22Rv1 (cell line): ENCODE measurements around the gene SENP6.
"Not testable (repeated sequence)": the region's sequence is repeated elsewhere in the genome, so short reads cannot be mapped to it uniquely, and the experiment has no call there.

ENCODE experiments used
- ZFX ChIP-seq: fragments of 450-650 bp; IDR thresholded peaks from 2 replicates; pipeline ENCODE4 v1.6.1; 2017; ENCODE audit warnings: antibody characterized with exemption, borderline replicate concordance
- TF ChIP-seq, protein P1 (sequence below): fragments of 450-650 bp; IDR thresholded peaks from 2 replicates; pipeline ENCODE4 v1.5.1; 2017; ENCODE audit warnings: mild to moderate bottlenecking

DNA sequence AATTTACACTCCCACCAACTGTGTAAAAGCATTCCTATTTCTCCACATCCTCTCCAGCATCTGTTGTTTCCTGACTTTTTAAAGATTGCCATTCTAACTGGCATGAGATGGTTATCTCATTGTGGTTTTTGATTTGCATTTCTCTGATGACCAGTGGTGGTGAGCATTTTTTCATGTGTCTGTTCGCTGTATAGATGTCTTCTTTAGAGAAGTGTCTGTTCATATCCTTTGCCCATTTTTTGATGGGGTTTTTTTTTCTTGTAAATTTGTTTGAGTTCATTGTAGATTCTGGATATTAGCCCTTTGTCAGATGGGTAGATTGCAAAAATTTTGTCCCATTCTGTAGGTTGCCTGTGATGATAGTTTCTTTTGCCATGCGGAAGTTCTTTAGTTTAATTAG is 81.3 kb downstream of the SENP6 start:
- TF ChIP-seq, protein P1, sequence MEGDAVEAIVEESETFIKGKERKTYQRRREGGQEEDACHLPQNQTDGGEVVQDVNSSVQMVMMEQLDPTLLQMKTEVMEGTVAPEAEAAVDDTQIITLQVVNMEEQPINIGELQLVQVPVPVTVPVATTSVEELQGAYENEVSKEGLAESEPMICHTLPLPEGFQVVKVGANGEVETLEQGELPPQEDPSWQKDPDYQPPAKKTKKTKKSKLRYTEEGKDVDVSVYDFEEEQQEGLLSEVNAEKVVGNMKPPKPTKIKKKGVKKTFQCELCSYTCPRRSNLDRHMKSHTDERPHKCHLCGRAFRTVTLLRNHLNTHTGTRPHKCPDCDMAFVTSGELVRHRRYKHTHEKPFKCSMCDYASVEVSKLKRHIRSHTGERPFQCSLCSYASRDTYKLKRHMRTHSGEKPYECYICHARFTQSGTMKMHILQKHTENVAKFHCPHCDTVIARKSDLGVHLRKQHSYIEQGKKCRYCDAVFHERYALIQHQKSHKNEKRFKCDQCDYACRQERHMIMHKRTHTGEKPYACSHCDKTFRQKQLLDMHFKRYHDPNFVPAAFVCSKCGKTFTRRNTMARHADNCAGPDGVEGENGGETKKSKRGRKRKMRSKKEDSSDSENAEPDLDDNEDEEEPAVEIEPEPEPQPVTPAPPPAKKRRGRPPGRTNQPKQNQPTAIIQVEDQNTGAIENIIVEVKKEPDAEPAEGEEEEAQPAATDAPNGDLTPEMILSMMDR, result not testable (repeated sequence)
- not testable (repeated sequence) for TF ChIP-seq ZFX
